Measurements from ENCODE around the gene RSKR.
A peak's percentile ranks its signal among the peaks of the same experiment; 100 is the strongest.

Gene RSKR

DNA sequence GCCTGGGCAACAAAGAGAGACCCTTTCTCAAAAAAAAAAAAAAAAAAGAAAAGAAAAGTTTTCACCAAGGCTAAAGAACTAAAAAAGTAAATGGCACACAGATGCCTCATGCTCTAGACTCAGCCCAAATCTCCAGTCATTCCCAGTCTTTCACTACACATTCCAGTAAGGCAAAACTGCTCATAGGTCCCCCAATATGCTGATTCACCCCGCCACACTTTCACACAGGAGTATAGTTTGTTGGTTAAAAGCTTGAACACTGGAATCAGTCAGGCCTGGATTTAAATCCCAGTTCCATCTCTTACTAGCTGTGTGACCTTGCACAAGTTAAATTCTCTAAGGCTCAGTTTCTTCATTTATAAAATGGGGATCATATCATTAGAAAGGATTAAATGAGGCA lies 44.5 kb downstream of the RSKR start:
- TF ChIP-seq EZH2phosphoT487 (IDR thresholded peaks at IDR 0.05; ENCODE audit: borderline replicate concordance, low read length) (no peak), CTCF (IDR thresholded peaks at IDR 0.05; ENCODE audit: low read depth, low read length, poor library complexity, severe bottlenecking) (no peak)
- no peaks in the 10 kb centered on the region for H3K27me3 ChIP-seq (ENCODE audit: control insufficient read depth, low read length)
- no peaks in the 10 kb centered on the region for H3K9me2 ChIP-seq (replicated peaks; ENCODE audit: control insufficient read depth, low read length)
- H3K9me3 ChIP-seq (ENCODE audit: control insufficient read depth, insufficient read depth, low read length) = no peaks in the 10 kb centered on the region
- peak overlapping the region; percentile 84; the same call in 1 of the 2 replicates for H3K4me3 ChIP-seq (ENCODE audit: low read length)
- H3K27ac ChIP-seq (ENCODE audit: low read depth, low read length) = no peak overlapping the region
- peak overlapping the region; percentile 92; the same call in 1 of the 2 replicates for H3K4me2 ChIP-seq (ENCODE audit: low read length)
- H4K20me1 ChIP-seq (ENCODE audit: control insufficient read depth, insufficient read depth, low read depth, low read length) = peaks cover 8% of the 10 kb centered on the region
- H3K79me2 ChIP-seq (ENCODE audit: control insufficient read depth, low read length) = peaks cover 43% of the 10 kb centered on the region
- peaks cover 35% of the 10 kb centered on the region for H3K36me3 ChIP-seq (ENCODE audit: control insufficient read depth, low read length)
- H3F3A ChIP-seq (ENCODE audit: control insufficient read depth, insufficient read depth) = peaks cover 11% of the 10 kb centered on the region
- H3K4me1 ChIP-seq (ENCODE audit: control insufficient read depth, low read length) = peaks cover 50% of the 10 kb centered on the region

DNA sequence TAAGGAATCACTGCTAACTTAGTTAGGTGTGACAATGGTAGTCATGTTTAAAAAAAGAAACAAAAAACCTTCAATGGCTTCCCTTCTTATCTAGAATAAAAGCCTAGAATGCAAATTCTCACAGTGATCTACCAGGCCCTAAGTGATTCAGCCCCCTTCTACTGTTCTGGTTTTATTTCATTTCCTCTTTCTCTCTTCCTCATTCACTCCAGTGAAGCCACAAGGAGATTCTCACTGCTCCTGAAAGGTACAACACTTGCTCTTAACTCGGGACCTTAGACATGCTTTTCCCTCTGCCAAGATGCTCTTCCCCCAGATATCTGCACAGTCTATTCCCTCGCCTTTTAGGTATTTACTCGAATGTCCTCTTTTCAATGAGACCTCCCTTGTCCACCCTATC lies 46.4 kb downstream of the RSKR start:
- H3K4me3 ChIP-seq (ENCODE audit: low read length) = peak overlapping the region; percentile 54
- no peaks in the 10 kb centered on the region for H3K9me2 ChIP-seq (replicated peaks; ENCODE audit: control insufficient read depth, low read length)
- TF ChIP-seq EZH2phosphoT487 (IDR thresholded peaks at IDR 0.05; ENCODE audit: borderline replicate concordance, low read length) = no peak
- no peak for TF ChIP-seq CTCF (IDR thresholded peaks at IDR 0.05; ENCODE audit: low read depth, low read length, poor library complexity, severe bottlenecking)
- peaks cover 26% of the 10 kb centered on the region for H3K36me3 ChIP-seq (ENCODE audit: control insufficient read depth, low read length)
- no peak overlapping the region for H3K27ac ChIP-seq (ENCODE audit: low read depth, low read length)
- H3K9me3 ChIP-seq (ENCODE audit: control insufficient read depth, insufficient read depth, low read length) = no peaks in the 10 kb centered on the region
- H3K79me2 ChIP-seq (ENCODE audit: control insufficient read depth, low read length) = peaks cover 43% of the 10 kb centered on the region
- H3K27me3 ChIP-seq (ENCODE audit: control insufficient read depth, low read length) = no peaks in the 10 kb centered on the region
- peaks cover 48% of the 10 kb centered on the region for H3K4me1 ChIP-seq (ENCODE audit: control insufficient read depth, low read length)
- H3K4me2 ChIP-seq (ENCODE audit: low read length) = peak overlapping the region; percentile 65
- peaks cover 11% of the 10 kb centered on the region for H3F3A ChIP-seq (ENCODE audit: control insufficient read depth, insufficient read depth)
- H4K20me1 ChIP-seq (ENCODE audit: control insufficient read depth, insufficient read depth, low read depth, low read length) = peaks cover 8% of the 10 kb centered on the region

DNA sequence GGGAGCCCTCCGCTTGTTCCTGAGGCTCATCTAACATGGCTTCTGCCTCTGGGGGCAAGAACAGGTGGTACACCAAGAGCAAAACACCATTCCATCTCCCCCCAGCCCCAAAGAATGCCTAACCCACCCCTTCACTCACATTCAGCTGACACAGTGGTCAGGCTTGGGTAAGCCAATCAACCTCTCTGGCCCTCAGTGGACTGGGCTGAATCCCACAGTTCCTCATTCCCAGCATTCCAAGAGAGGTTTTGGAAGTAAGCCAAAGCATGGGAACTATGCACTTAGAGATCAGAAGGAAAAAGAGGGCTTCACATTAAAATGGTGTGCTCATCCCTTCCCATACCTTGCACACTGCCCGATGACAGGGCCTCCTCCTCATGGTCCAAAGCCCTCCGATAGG lies 50.5 kb downstream of the RSKR start:
- H3K9me3 ChIP-seq (ENCODE audit: control insufficient read depth, insufficient read depth, low read length) = no peaks in the 10 kb centered on the region
- peaks cover 8% of the 10 kb centered on the region for H4K20me1 ChIP-seq (ENCODE audit: control insufficient read depth, insufficient read depth, low read depth, low read length)
- no peaks in the 10 kb centered on the region for H3K9me2 ChIP-seq (replicated peaks; ENCODE audit: control insufficient read depth, low read length)
- H3K36me3 ChIP-seq (ENCODE audit: control insufficient read depth, low read length) = peaks cover 33% of the 10 kb centered on the region
- peaks cover 12% of the 10 kb centered on the region for H3F3A ChIP-seq (ENCODE audit: control insufficient read depth, insufficient read depth)
- H3K4me1 ChIP-seq (ENCODE audit: control insufficient read depth, low read length) = peaks cover 19% of the 10 kb centered on the region
- H3K27ac ChIP-seq (ENCODE audit: low read depth, low read length) = no peak overlapping the region
- H3K79me2 ChIP-seq (ENCODE audit: control insufficient read depth, low read length) = peaks cover 24% of the 10 kb centered on the region
- no peak overlapping the region for H3K4me2 ChIP-seq (ENCODE audit: low read length)
- no peak for TF ChIP-seq EZH2phosphoT487 (IDR thresholded peaks at IDR 0.05; ENCODE audit: borderline replicate concordance, low read length)
- no peak for TF ChIP-seq CTCF (IDR thresholded peaks at IDR 0.05; ENCODE audit: low read depth, low read length, poor library complexity, severe bottlenecking)
- no peak overlapping the region for H3K4me3 ChIP-seq (ENCODE audit: low read length)
- no peaks in the 10 kb centered on the region for H3K27me3 ChIP-seq (ENCODE audit: control insufficient read depth, low read length)
